NT2/D1 (cell line): Measurements from ENCODE around the gene CATSPERZ.

Experiments used
- YY1 ChIP-seq: IDR thresholded peaks from 2 replicates; pipeline ENCODE4 v1.6.1; 2011; ENCODE audit not compliant: insufficient read length, insufficient read depth
- ZNF274 ChIP-seq: IDR thresholded peaks from 2 replicates; pipeline ENCODE4 v1.6.1; 2011; ENCODE audit warnings: mild to moderate bottlenecking, low read depth, low read length

DNA sequence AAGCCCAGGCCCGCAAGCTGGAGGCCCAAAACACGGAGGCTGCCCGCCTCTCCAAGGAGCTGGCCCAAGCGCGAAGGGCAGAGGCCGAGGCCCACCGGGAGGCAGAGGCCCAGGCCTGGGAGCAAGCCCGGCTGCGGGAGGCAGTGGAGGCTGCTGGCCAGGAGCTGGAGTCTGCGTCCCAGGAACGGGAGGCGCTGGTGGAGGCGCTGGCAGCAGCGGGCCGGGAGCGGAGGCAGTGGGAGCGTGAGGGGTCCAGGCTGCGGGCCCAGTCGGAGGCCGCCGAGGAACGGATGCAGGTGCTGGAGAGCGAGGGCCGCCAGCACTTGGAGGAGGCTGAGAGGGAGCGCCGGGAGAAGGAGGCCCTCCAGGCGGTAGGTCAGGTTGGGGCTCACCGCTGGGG lies 44.6 kb downstream of the CATSPERZ start:
- no peak for TF ChIP-seq YY1
- TF ChIP-seq ZNF274, result no peak
